Endothelial cell (in vitro differentiated cells): ENCODE measurements around the gene CATSPERB. TPM values are rescaled to one million over a fixed set of nuclear protein-coding genes. Genes with fewer than 3 reads are reported as not detected.

ENCODE experiments used
- DNase-seq: peaks from one replicate; pipeline ENCODE4 v3.0.0; 2021; ENCODE audit warnings: low spot score
- H3K27ac Mint-ChIP-seq: one replicate; pipeline ENCODE4 v1.8.0; 2021; ENCODE audit warnings: mixed read lengths, inconsistent platforms; ENCODE audit not compliant: unreplicated experiment
- H3K27me3 Mint-ChIP-seq: one replicate; pipeline ENCODE4 v1.8.0; 2021; ENCODE audit warnings: mild to moderate bottlenecking, moderate library complexity, mixed read lengths, inconsistent platforms; ENCODE audit not compliant: unreplicated experiment
- H3K36me3 Mint-ChIP-seq: one replicate; pipeline ENCODE4 v1.8.0; 2021; ENCODE audit warnings: mild to moderate bottlenecking, low read depth, mixed read lengths, inconsistent platforms; ENCODE audit not compliant: unreplicated experiment
- H3K4me1 Mint-ChIP-seq: one replicate; pipeline ENCODE4 v1.8.0; 2021; ENCODE audit warnings: mild to moderate bottlenecking, mixed read lengths, inconsistent platforms; ENCODE audit not compliant: unreplicated experiment
- H3K4me3 Mint-ChIP-seq: one replicate; pipeline ENCODE4 v1.8.0; 2021; ENCODE audit warnings: mild to moderate bottlenecking, mixed read lengths, inconsistent platforms; ENCODE audit not compliant: unreplicated experiment
- H3K9me3 Mint-ChIP-seq: one replicate; pipeline ENCODE4 v1.8.0; 2021; ENCODE audit warnings: mixed read lengths, inconsistent platforms; ENCODE audit not compliant: unreplicated experiment
- total RNA-seq: library from RNA; stranded (reverse); fragmentation: NEBNext Ultra II Directional; extraction: Animal tissue kit (Norgen Biotek cat#: 25700); gene quantifications from one replicate; pipeline ENCODE4 v1.2.1, GENCODE V29; 2021; ENCODE audit not compliant: unreplicated experiment
- TF ChIP-seq, protein P1 (sequence below): fragments of 200-600 bp; sonication (generic); IDR thresholded peaks from one replicate; pipeline ENCODE4 v1.5.0; 2021; ENCODE audit warnings: antibody characterized with exemption; ENCODE audit not compliant: unreplicated experiment

Gene CATSPERB
- total RNA-seq, 1 donor from 2014 or later, result not detected

DNA sequence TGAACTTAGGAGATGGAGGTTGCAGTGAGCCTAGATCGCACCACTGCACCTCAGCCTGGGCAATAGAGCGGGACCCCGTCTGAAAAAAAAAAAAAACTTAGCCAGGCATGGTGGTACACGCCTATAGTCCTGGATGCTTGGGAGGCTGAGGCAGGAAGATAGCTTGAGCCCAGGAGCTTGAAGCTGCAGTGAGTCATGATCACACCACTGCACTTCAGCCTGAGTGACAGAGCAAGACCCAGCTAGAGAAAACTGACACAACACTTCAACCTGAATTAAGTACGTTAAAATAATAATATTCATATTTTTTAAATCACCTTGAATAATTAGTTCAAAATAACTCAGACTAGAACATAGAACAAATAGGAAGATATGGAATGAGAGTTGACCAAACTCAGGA is 5.7 kb upstream of the CATSPERB start:
- DNase-seq, result no peak
- TF ChIP-seq, protein P1, sequence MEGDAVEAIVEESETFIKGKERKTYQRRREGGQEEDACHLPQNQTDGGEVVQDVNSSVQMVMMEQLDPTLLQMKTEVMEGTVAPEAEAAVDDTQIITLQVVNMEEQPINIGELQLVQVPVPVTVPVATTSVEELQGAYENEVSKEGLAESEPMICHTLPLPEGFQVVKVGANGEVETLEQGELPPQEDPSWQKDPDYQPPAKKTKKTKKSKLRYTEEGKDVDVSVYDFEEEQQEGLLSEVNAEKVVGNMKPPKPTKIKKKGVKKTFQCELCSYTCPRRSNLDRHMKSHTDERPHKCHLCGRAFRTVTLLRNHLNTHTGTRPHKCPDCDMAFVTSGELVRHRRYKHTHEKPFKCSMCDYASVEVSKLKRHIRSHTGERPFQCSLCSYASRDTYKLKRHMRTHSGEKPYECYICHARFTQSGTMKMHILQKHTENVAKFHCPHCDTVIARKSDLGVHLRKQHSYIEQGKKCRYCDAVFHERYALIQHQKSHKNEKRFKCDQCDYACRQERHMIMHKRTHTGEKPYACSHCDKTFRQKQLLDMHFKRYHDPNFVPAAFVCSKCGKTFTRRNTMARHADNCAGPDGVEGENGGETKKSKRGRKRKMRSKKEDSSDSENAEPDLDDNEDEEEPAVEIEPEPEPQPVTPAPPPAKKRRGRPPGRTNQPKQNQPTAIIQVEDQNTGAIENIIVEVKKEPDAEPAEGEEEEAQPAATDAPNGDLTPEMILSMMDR, result no peak
- no peaks in the 10 kb centered on the region for H3K9me3 Mint-ChIP-seq
- H3K27ac Mint-ChIP-seq, result no peak overlapping the region
- H3K27me3 Mint-ChIP-seq, result no peaks in the 10 kb centered on the region
- no peaks in the 10 kb centered on the region for H3K4me1 Mint-ChIP-seq
- H3K36me3 Mint-ChIP-seq, result no peaks in the 10 kb centered on the region
- H3K4me3 Mint-ChIP-seq, result no peak overlapping the region

DNA sequence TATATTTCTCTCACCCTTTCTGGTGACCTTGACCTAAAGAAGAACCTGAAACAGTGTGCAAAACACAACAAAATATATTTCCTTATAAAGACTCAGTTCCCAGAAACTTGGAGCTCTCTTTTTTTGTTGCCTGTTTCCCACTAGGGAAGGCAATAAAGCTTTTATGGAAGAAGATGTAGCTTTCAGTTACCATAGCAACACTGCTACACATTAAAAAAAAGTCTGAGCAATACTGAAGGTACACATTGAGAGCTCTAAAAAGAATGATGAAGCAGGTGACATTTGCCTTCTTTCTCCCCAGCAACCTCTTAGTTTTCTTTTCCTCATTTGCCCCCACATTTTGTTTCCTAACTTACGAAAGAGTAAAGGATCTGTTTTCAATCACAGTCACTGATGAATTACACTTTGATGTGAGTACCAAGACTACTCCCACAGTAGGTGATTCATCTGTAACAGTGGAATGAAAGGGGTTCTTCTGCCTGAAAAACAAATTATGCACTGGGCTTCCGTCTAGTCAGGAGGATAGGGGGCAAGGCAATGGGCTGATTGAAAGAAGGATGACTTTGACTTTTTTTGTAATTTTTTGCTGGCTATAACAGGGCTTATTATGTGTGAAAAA is 1.1 kb upstream of the CATSPERB start:
- no peaks in the 10 kb centered on the region for H3K4me1 Mint-ChIP-seq
- TF ChIP-seq, protein P1, result no peak
- H3K27me3 Mint-ChIP-seq, result no peaks in the 10 kb centered on the region
- no peaks in the 10 kb centered on the region for H3K36me3 Mint-ChIP-seq
- no peak for DNase-seq
- H3K27ac Mint-ChIP-seq, result no peak overlapping the region
- H3K9me3 Mint-ChIP-seq, result no peaks in the 10 kb centered on the region
- H3K4me3 Mint-ChIP-seq, result no peak overlapping the region

DNA sequence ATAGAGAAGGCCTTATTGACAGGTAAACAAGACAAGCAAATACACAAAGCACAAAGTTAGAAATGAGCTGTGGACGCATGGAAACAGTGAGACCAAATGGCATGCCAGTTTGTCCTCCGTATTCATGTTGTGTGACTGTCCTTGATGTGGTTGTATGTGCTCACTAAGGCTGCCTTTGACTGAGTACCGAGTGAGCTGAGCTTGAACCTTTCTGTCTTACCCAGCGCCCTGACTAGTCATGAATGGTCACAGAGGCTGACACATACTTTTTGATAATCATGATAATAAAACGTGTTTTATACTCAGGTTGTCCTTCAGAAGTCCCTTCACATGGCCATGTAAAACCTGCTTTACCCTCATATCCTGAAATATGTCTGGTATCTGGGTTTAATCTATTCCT is 553 bp upstream of the CATSPERB start:
- TF ChIP-seq, protein P1, result no peak
- Mint-ChIP-seq H3K36me3 (no peaks in the 10 kb centered on the region), H3K9me3 (no peaks in the 10 kb centered on the region), H3K4me3 (no peak overlapping the region), H3K27me3 (no peaks in the 10 kb centered on the region), H3K4me1 (no peaks in the 10 kb centered on the region), H3K27ac (no peak overlapping the region)
- DNase-seq, result no peak

DNA sequence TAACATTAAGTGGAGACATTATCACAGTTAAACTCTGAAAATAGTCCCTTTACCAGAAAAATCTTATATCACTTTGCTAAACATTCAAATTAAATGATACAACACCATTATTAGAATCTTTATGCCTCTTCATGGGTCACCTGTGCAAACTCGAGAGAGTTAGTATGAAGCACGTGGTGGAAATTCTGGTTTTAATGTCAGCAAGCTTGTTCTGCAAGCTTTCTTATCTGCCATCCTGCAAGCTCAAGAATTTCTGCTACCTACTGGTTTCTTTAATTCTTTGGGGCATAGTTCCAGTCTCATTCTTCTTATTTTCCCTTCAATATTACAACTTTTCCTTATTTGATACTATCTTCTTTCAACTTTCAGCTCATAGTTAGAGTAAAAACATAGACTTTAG is 868 bp downstream of the CATSPERB start:
- DNase-seq, result no peak
- H3K9me3 Mint-ChIP-seq, result no peaks in the 10 kb centered on the region
- H3K36me3 Mint-ChIP-seq, result no peaks in the 10 kb centered on the region
- TF ChIP-seq, protein P1, result no peak
- H3K27me3 Mint-ChIP-seq, result no peaks in the 10 kb centered on the region
- no peak overlapping the region for H3K4me3 Mint-ChIP-seq
- no peak overlapping the region for H3K27ac Mint-ChIP-seq
- H3K4me1 Mint-ChIP-seq, result no peaks in the 10 kb centered on the region

DNA sequence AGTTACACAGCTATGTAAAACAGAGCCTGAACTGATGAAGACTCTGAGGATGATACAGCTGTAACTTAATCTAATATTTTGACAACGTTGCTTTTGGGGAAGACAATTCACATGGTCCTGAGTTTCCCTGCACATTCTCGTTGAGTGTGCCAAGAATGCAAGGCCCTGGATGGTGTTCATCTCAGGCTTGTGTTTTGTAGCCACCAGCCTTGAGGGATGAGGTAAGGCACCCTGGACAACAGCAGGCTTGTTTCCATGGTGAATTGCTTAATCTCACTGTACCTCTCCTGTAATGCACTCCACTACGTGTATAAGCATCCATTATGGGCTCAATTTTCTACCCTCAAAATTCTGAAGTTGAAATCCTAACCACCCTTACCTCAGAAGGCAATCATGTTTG is 2.1 kb downstream of the CATSPERB start:
- H3K36me3 Mint-ChIP-seq, result no peaks in the 10 kb centered on the region
- H3K4me3 Mint-ChIP-seq, result no peak overlapping the region
- TF ChIP-seq, protein P1, result no peak
- no peaks in the 10 kb centered on the region for H3K9me3 Mint-ChIP-seq
- no peak for DNase-seq
- H3K27ac Mint-ChIP-seq, result no peak overlapping the region
- no peaks in the 10 kb centered on the region for H3K4me1 Mint-ChIP-seq
- H3K27me3 Mint-ChIP-seq, result no peaks in the 10 kb centered on the region
